A549 (cell line): Measurements from ENCODE around the gene RBKS.

Experiments used
- CHD2 ChIP-seq: fragments of 150-350 bp; IDR thresholded peaks from 2 replicates; pipeline ENCODE4 v1.6.1; 2014; ENCODE audit warnings: low read length; ENCODE audit not compliant: partially characterized antibody
- TF ChIP-seq, protein P1 (sequence below): fragments of >200 bp; sonication (Bioruptor Twin); formaldehyde crosslinking; IDR thresholded peaks from 3 replicates; pipeline ENCODE4 v1.5.1; 2016

- TF ChIP-seq, protein P1, sequence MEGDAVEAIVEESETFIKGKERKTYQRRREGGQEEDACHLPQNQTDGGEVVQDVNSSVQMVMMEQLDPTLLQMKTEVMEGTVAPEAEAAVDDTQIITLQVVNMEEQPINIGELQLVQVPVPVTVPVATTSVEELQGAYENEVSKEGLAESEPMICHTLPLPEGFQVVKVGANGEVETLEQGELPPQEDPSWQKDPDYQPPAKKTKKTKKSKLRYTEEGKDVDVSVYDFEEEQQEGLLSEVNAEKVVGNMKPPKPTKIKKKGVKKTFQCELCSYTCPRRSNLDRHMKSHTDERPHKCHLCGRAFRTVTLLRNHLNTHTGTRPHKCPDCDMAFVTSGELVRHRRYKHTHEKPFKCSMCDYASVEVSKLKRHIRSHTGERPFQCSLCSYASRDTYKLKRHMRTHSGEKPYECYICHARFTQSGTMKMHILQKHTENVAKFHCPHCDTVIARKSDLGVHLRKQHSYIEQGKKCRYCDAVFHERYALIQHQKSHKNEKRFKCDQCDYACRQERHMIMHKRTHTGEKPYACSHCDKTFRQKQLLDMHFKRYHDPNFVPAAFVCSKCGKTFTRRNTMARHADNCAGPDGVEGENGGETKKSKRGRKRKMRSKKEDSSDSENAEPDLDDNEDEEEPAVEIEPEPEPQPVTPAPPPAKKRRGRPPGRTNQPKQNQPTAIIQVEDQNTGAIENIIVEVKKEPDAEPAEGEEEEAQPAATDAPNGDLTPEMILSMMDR = no peak
- no peak for TF ChIP-seq CHD2
Observed at GRCh38 chr2:27870724-27871123, 19.5 kb downstream of the RBKS start.
